Measurements from ENCODE around the gene GTPBP3. TPM values are rescaled to one million over a fixed set of nuclear protein-coding genes. Genes with fewer than 3 reads are reported as not detected.
A peak's percentile ranks its signal among the peaks of the same experiment; 100 is the strongest.
"Not testable (repeated sequence)": the region's sequence is repeated elsewhere in the genome, so short reads cannot be mapped to it uniquely, and the experiment has no call there.

Gene GTPBP3
- polyA plus RNA-seq, 1 donor from 2014 or later: 11.1 TPM

GRCh38 chr19:17359905-17360800 lies 22.8 kb downstream of the GTPBP3 start:
- H3K4me1 Mint-ChIP-seq: peaks cover 0 to 4% (median 0%) of the 10 kb centered on the region in 3 donors
- H3K27ac Mint-ChIP-seq: no peak overlapping the region
- peaks cover 6% of the 10 kb centered on the region for H3K27me3 Mint-ChIP-seq
- H3K36me3 Mint-ChIP-seq: no peaks in the 10 kb centered on the region
- H3K9me3 Mint-ChIP-seq: peaks cover 0 to 3% (median 0%) of the 10 kb centered on the region in 3 donors
- H3K4me3 Mint-ChIP-seq: no peak overlapping the region

GRCh38 chr19:17363852-17364605 lies 26.7 kb downstream of the GTPBP3 start:
- H3K4me1 Mint-ChIP-seq, H3K9me3 Mint-ChIP-seq, H3K36me3 Mint-ChIP-seq, H3K4me3 Mint-ChIP-seq: not testable (repeated sequence)
- Mint-ChIP-seq H3K27me3 (peaks cover 13% of the 10 kb centered on the region), H3K27ac (peak overlapping the region in 1 of 3 donors; percentile 83)

GRCh38 chr19:17365361-17365760 lies 28.0 kb downstream of the GTPBP3 start:
- Mint-ChIP-seq H3K27ac (peak overlapping the region in 1 of 3 donors; percentile 21), H3K4me1 (peaks cover 7 to 12% (median 11%) of the 10 kb centered on the region in 3 donors), H3K4me3 (no peak overlapping the region), H3K27me3 (peaks cover 17% of the 10 kb centered on the region), H3K36me3 (no peaks in the 10 kb centered on the region), H3K9me3 (peaks cover 0 to 5% (median 3%) of the 10 kb centered on the region in 3 donors)

DNA sequence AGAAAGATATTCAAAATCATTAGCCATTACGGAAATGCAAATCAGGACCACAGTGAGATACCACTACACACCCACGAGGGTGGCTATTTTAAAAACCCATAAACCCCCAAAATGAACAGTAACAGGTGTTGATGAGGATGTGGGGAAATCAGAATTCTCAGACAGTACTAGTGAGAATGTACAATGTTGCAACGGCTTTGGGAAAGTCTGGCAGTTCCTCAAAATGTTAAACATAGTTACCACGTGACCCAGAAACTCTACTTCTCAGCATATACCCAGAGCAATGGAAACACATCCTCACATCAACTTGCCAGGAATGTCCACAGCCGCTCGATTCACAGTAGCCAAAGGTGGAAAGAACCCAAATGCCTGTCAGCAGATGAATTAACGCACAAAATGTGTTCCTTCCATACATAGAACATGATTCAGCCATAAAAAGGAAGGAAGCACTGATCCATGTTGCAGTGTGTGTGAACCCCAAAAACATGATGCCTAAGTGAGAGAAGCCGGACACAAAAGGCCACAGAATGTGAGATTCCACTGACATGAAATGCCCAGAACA lies 32.8 kb downstream of the GTPBP3 start:
- H3K27ac Mint-ChIP-seq: peak overlapping the region in 2 of 3 donors; percentile 41 to 80
- no peaks in the 10 kb centered on the region for H3K36me3 Mint-ChIP-seq
- H3K4me1 Mint-ChIP-seq: peaks cover 12 to 16% (median 13%) of the 10 kb centered on the region in 3 donors
- H3K9me3 Mint-ChIP-seq: peaks cover 0 to 5% (median 3%) of the 10 kb centered on the region in 3 donors
- H3K27me3 Mint-ChIP-seq: peaks cover 18% of the 10 kb centered on the region
- peak overlapping the region; percentile 2 to 74 (median 52) for H3K4me3 Mint-ChIP-seq

GRCh38 chr19:17376935-17377600 lies 39.7 kb downstream of the GTPBP3 start, which contains the start of gene PLVAP:
PLVAP (minus strand) TSS chr19:17377342; CDS start chr19:17377288, 54 bp downstream.
- Mint-ChIP-seq H3K9me3 (peaks cover 0 to 6% (median 4%) of the 10 kb centered on the region in 3 donors), H3K36me3 (peaks cover 3% of the 10 kb centered on the region), H3K27ac (peak within 1 kb of the TSS in 2 of 3 donors; percentile 28 to 48), H3K27me3 (peaks cover 26% of the 10 kb centered on the region), H3K4me3 (peak within 1 kb of the TSS in 1 of 4 donors; percentile 79), H3K4me1 (peaks cover 4 to 13% (median 7%) of the 10 kb centered on the region in 3 donors)

- peaks cover 0 to 6% (median 4%) of the 10 kb centered on the region in 3 donors for H3K9me3 Mint-ChIP-seq
- peak overlapping the region in 1 of 3 donors; percentile 29 for H3K27ac Mint-ChIP-seq
- H3K4me3 Mint-ChIP-seq: no peak overlapping the region
- H3K36me3 Mint-ChIP-seq: peaks cover 3% of the 10 kb centered on the region
- peaks cover 5 to 18% (median 7%) of the 10 kb centered on the region in 3 donors for H3K4me1 Mint-ChIP-seq
- H3K27me3 Mint-ChIP-seq: peaks cover 25% of the 10 kb centered on the region
Measured at GRCh38 chr19:17378271-17378670, 40.9 kb downstream of the GTPBP3 start.

DNA sequence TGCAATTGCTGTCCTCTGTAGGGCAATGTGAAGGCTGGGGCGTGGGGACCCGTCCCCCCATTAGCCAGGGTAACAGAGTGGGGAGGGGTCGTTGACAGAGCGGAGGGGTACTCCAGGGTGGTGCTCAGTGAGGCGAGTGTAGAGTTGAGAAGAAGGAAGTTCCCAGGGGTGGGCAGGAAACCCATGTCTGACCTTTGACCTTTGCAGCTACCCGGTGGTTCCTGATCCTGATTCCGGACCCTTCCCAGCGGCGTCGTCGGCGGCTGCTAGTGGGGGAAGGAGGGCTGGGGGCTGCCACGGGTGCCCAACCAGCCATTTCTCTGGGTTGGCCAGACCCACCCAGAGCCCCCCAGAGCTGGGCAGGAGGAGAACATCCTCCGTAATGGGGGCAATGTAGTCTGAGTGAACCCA lies 41.9 kb downstream of the GTPBP3 start:
- Mint-ChIP-seq H3K27ac (no peak overlapping the region), H3K9me3 (peaks cover 0 to 6% (median 4%) of the 10 kb centered on the region in 3 donors), H3K36me3 (peaks cover 3% of the 10 kb centered on the region), H3K27me3 (peaks cover 25% of the 10 kb centered on the region), H3K4me3 (no peak overlapping the region), H3K4me1 (peaks cover 5 to 18% (median 7%) of the 10 kb centered on the region in 3 donors)

DNA sequence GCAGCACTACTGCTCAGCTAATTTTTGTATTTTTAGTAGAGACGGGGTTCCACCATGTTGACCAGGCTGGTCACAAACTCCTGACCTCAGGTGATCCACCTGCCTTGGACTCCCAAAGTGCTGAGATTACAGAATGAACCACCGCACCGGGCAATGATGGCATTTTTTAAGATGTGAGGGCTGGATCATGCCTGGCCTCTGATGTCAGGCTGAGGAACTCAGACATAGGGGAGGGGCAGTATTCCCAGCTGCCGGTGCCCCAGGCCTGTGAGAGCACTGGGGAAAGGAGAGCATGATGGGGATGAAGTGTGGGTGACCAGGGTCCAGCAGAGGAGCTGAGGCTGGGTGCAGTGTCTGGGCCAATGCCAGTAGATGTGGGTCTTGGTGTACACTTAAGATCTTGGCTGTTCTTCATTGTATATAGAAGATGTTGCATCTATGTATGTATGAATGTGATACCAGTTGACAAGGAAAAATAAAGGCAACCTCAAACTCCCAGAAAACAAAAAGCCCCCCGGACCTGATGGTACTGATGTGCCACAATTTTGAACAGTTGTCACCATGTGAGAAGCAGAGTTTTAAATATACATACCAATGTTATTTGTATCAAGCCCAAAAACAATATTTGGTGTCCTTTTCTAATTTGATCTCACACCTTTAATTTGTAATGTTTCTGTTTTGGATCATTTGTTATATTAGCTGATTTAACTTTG lies 43.2 kb downstream of the GTPBP3 start:
- peak overlapping the region in 1 of 3 donors; percentile 76 for H3K27ac Mint-ChIP-seq
- peaks cover 0 to 6% (median 4%) of the 10 kb centered on the region in 3 donors for H3K9me3 Mint-ChIP-seq
- H3K27me3 Mint-ChIP-seq: peaks cover 27% of the 10 kb centered on the region
- H3K4me3 Mint-ChIP-seq: peak overlapping the region in 2 of 4 donors; percentile 49 to 67
- peaks cover 3% of the 10 kb centered on the region for H3K36me3 Mint-ChIP-seq
- peaks cover 5 to 18% (median 7%) of the 10 kb centered on the region in 3 donors for H3K4me1 Mint-ChIP-seq

DNA sequence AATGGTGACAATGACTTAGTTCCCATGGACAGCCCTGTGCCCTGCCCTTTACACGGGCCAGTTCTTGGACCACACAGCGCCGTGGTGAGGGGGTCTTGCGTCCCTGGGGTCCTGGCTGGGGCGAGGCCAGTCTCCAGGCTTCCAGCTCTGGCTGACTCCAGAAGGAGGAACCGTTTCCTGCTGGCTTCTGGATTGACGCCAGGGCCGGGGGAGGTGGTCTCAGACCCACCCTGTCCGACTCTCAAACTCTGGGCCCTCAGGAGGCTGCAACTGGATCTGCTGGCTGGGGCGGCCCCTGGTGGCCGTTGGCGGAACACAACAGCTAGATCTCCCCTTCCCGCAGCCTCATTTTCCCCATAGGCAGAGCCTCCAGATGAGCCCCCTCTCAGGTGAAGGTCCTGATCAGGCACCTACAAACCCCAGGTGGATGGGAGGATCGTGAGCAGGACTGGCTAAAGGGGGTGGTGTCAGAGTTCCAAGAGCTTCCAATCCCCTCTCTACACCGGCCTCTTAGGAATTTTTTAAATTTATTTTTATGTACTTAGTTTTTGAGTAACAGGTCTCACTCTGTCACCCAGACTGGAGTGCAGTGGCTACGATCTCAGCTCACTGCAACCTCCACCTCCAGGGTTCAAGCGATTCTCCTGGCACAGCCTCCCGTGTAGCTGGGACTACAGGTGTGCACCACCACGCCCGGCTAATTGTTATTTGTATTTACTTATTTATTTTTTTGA lies 48.7 kb downstream of the GTPBP3 start:
- H3K27me3 Mint-ChIP-seq: peaks cover 4% of the 10 kb centered on the region
- peak overlapping the region in 1 of 4 donors; percentile 53 for H3K4me3 Mint-ChIP-seq
- H3K4me1 Mint-ChIP-seq: peaks cover 4 to 9% (median 8%) of the 10 kb centered on the region in 3 donors
- no peaks in the 10 kb centered on the region for H3K9me3 Mint-ChIP-seq
- H3K36me3 Mint-ChIP-seq: no peaks in the 10 kb centered on the region
- peak overlapping the region in 1 of 3 donors; percentile 64 for H3K27ac Mint-ChIP-seq

GRCh38 chr19:17389288-17389687 lies 51.9 kb downstream of the GTPBP3 start:
- Mint-ChIP-seq H3K27me3 (peaks cover 9% of the 10 kb centered on the region), H3K27ac (no peak overlapping the region), H3K36me3 (no peaks in the 10 kb centered on the region), H3K4me1 (peaks cover 4 to 11% (median 11%) of the 10 kb centered on the region in 3 donors), H3K4me3 (peak overlapping the region in 3 of 4 donors; percentile 3 to 45 (median 23)), H3K9me3 (no peaks in the 10 kb centered on the region)

DNA sequence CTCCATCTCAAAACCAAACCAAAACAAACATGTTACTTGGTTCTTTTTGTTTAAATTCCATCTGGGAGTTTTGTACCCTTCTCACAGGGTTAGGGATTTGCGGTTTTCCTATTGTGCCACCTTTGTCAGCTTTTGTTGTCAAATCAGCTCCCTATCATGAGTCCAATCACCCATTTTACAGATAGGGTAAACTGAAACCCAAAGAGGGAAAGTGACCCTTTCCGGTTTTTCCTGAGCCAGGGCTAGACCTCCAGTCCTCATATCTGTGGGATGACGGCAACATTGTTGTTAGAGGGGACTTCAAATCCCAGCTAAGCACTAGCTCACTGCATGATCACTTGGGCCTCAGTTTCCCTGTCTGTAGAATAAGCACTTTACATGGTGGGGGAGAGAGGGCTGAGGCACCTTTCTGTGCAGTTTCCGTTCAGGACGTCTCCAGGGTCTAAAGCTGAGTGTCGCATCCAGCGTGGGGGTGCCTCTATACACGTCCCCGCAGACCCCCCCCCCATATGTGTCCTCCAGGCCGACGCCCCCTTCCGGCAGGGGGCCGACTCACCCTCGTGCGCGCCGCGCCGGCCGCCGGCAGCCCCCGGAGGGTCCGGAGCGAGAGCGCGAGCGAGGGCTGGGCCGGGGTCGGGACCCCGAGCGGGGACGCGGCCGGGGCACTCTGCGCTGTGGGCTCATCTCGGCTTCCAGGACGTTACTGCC lies 52.8 kb downstream of the GTPBP3 start:
- H3K4me1 Mint-ChIP-seq: peaks cover 4 to 13% (median 11%) of the 10 kb centered on the region in 3 donors
- no peak overlapping the region for H3K27ac Mint-ChIP-seq
- no peaks in the 10 kb centered on the region for H3K36me3 Mint-ChIP-seq
- H3K9me3 Mint-ChIP-seq: no peaks in the 10 kb centered on the region
- H3K4me3 Mint-ChIP-seq: peak overlapping the region in 1 of 4 donors; percentile 91
- peaks cover 9% of the 10 kb centered on the region for H3K27me3 Mint-ChIP-seq

GRCh38 chr19:17390665-17391370 lies 53.5 kb downstream of the GTPBP3 start:
- Mint-ChIP-seq H3K27me3 (peaks cover 7% of the 10 kb centered on the region), H3K36me3 (no peaks in the 10 kb centered on the region), H3K4me1 (peaks cover 4 to 13% (median 11%) of the 10 kb centered on the region in 3 donors), H3K27ac (no peak overlapping the region), H3K4me3 (peak overlapping the region; percentile 71 to 91 (median 81)), H3K9me3 (no peaks in the 10 kb centered on the region)
